Cardiac fibroblast (primary cell): ENCODE results near the gene PRKCB.

Source experiments
- DNase-seq, 2 donors: peaks; one replicate each; pipeline versions ENCODE4 v3.0.0 to v3.0.0-alpha.2; 2010; ENCODE audit warnings: low read depth in 2 of 2
- H3K4me3 ChIP-seq, 2 donors: replicated peaks in 1 of 2; 1 replicate in 1 of 2; 2 replicates in 1 of 2; pipeline ENCODE4 v1.5.1; 2011; ENCODE audit warnings: low read depth in 2 of 2, low read length in 2 of 2, mild to moderate bottlenecking in 2 of 2, moderate library complexity in 1 of 2
- CTCF ChIP-seq: IDR thresholded peaks from one replicate; pipeline ENCODE4 v1.5.1; 2011; ENCODE audit warnings: low read depth, mild to moderate bottlenecking, low read length, inconsistent platforms

Gene PRKCB

GRCh38 chr16:23960081-23960885 lies 124.5 kb downstream of the PRKCB start:
- DNase-seq = no peak
- no peak for TF ChIP-seq CTCF
- H3K4me3 ChIP-seq = no peak overlapping the region

GRCh38 chr16:23962001-23962400 lies 126.2 kb downstream of the PRKCB start:
- no peak overlapping the region for H3K4me3 ChIP-seq
- no peak for DNase-seq
- no peak for TF ChIP-seq CTCF

GRCh38 chr16:23964136-23964535 lies 128.4 kb downstream of the PRKCB start:
- no peak overlapping the region for H3K4me3 ChIP-seq
- no peak for DNase-seq
- no peak for TF ChIP-seq CTCF

- DNase-seq = no peak
- H3K4me3 ChIP-seq = no peak overlapping the region
These were observed 129.5 kb downstream of the PRKCB start for GRCh38 chr16:23965137-23965733.

GRCh38 chr16:23966597-23967394 lies 131.0 kb downstream of the PRKCB start:
- H3K4me3 ChIP-seq = no peak overlapping the region
- DNase-seq = no peak
- no peak for TF ChIP-seq CTCF

More at GRCh38 chr16:23965137-23965733, 129.5 kb downstream of the PRKCB start:
- TF ChIP-seq CTCF = no peak

GRCh38 chr16:23967775-23968174 lies 132.0 kb downstream of the PRKCB start:
- DNase-seq = no peak
- TF ChIP-seq CTCF = no peak
- H3K4me3 ChIP-seq = no peak overlapping the region
